ENCODE measurements around the gene CFAP251. TPM values are rescaled to one million over a fixed set of nuclear protein-coding genes. Genes with fewer than 3 reads are reported as not detected.

Gene CFAP251
- total RNA-seq, 1 donor from 2014 or later, result 2.6 TPM

GRCh38 chr12:121996050-121996944 is 77.9 kb downstream of the CFAP251 start:
- Histone ChIP-seq H3K27ac (ENCODE audit: low read depth, low read length) (no peak overlapping the region), H3K9ac (ENCODE audit: low read depth in 1 of 3, low read length in 3 of 3) (no peak overlapping the region), H3K4me1 (ENCODE audit: control insufficient read depth in 3 of 3, insufficient read depth in 3 of 3, low read length in 3 of 3) (no peaks in the 10 kb centered on the region)

GRCh38 chr12:121996945-121997612 is 78.7 kb downstream of the CFAP251 start:
- Histone ChIP-seq H3K9ac (ENCODE audit: low read depth in 1 of 3, low read length in 3 of 3) (no peak overlapping the region), H3K27ac (ENCODE audit: low read depth, low read length) (no peak overlapping the region), H3K4me3 (ENCODE audit: low read length in 3 of 3) (no peak overlapping the region), H3K9me3 (ENCODE audit: control insufficient read depth in 3 of 3, low read length in 3 of 3) (no peaks in the 10 kb centered on the region), H3K4me1 (ENCODE audit: control insufficient read depth in 3 of 3, insufficient read depth in 3 of 3, low read length in 3 of 3) (no peaks in the 10 kb centered on the region), H3K27me3 (ENCODE audit: control insufficient read depth in 3 of 3, insufficient read depth in 3 of 3, low read length in 3 of 3) (peaks cover 0 to 2% (median 0%) of the 10 kb centered on the region in 3 donors), H3K36me3 (ENCODE audit: control insufficient read depth in 3 of 3, insufficient read depth in 3 of 3, low read length in 3 of 3) (no peaks in the 10 kb centered on the region)

More at GRCh38 chr12:121996050-121996944, 77.9 kb downstream of the CFAP251 start:
- Histone ChIP-seq H3K36me3 (ENCODE audit: control insufficient read depth in 3 of 3, insufficient read depth in 3 of 3, low read length in 3 of 3) (no peaks in the 10 kb centered on the region), H3K27me3 (ENCODE audit: control insufficient read depth in 3 of 3, insufficient read depth in 3 of 3, low read length in 3 of 3) (peaks cover 0 to 2% (median 0%) of the 10 kb centered on the region in 3 donors), H3K9me3 (ENCODE audit: control insufficient read depth in 3 of 3, low read length in 3 of 3) (no peaks in the 10 kb centered on the region), H3K4me3 (ENCODE audit: low read length in 3 of 3) (no peak overlapping the region)

DNA sequence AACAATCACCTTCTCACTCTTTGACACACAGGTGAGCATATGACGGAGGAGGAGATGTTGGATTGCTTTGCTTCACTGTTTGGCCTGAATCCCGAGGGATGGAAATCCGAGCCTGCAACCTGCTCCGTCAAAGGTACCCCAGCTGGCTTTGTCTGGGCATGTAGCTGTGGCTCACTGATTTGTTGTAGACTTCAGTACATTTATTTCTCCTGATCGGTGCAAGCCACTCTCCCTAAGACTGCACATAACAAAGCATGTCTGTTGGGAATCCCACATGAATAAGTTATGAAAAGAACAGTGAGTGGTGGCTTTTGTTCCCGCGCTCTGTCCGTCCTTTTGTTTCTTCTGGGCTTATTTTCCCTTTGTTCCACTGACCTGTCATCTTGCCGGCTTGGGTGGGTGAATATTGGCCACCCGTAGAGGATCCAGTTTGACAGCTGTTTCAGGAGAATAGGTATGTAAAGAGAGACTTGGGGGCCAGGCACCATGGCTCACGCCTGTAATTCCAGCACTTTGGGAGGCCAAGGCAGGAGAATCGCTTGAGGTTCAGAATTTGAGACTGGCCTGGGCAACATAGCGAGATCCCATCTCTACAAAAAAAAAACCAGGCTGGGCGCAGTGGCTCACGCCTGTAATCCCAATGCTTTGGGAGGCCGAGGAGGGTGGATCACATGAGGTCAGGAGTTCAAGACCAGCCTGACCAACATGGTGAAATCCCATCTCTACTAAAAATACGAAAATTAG is 83.2 kb downstream of the CFAP251 start:
- H3K27me3 ChIP-seq (ENCODE audit: control insufficient read depth in 3 of 3, insufficient read depth in 3 of 3, low read length in 3 of 3), result peaks cover 0 to 2% (median 0%) of the 10 kb centered on the region in 3 donors
- no peaks in the 10 kb centered on the region for H3K36me3 ChIP-seq (ENCODE audit: control insufficient read depth in 3 of 3, insufficient read depth in 3 of 3, low read length in 3 of 3)
- no peak overlapping the region for H3K4me3 ChIP-seq (ENCODE audit: low read length in 3 of 3)
- H3K9me3 ChIP-seq (ENCODE audit: control insufficient read depth in 3 of 3, low read length in 3 of 3), result no peaks in the 10 kb centered on the region
- no peak overlapping the region for H3K27ac ChIP-seq (ENCODE audit: low read depth, low read length)
- H3K4me1 ChIP-seq (ENCODE audit: control insufficient read depth in 3 of 3, insufficient read depth in 3 of 3, low read length in 3 of 3), result peaks cover 3 to 16% (median 15%) of the 10 kb centered on the region in 3 donors
- no peak overlapping the region for H3K9ac ChIP-seq (ENCODE audit: low read depth in 1 of 3, low read length in 3 of 3)

DNA sequence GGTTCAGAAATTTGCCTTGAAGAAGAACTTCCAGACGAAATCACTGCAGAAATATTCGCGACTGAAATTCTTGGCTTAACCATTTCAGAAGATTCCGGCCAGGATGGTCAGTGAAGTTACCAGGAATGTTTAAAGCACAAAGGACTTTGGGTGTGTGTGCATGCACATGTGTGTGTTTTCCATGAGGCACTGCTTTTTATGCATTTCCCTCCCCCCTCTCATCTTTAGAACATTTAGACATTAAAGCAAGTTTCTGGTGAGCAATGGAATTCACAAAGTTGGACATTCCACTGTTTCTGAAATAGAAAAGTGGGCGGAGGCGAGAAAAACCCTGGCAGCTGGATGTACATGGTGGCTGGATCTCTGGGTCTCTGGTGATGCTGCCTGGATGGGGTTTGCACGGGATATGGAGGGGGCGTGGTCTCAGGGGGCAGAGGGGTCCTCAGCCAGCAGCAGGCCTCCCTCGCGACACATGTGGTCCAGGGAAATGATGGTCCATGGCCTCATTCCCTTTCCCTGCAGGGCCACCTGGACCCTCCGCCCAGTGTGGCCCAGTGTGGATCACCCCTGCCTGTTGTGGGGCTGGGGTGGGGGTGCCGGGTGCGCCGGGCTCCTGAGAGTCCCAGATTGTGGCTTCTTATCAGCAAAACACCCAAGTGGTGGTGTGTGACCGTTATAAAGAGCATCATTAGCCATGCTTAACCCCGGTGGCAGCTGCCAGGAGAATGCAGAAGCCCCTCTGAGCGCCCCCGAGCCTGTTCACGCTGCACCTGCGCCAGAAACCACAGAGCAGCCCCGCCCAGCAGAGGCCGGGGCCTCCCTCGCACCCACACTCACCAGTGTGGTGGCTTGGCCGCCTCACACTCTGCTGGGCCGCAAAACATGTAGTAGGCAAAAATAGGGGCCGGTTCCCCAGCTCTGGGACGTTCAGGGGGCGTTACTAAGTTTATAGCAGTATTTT is 85.5 kb downstream of the CFAP251 start:
- Histone ChIP-seq H3K4me1 (ENCODE audit: control insufficient read depth in 3 of 3, insufficient read depth in 3 of 3, low read length in 3 of 3) (peaks cover 5 to 24% (median 17%) of the 10 kb centered on the region in 3 donors), H3K4me3 (ENCODE audit: low read length in 3 of 3) (peak overlapping the region in 1 of 3 donors; percentile 14), H3K27me3 (ENCODE audit: control insufficient read depth in 3 of 3, insufficient read depth in 3 of 3, low read length in 3 of 3) (no peaks in the 10 kb centered on the region), H3K9ac (ENCODE audit: low read depth in 1 of 3, low read length in 3 of 3) (peak overlapping the region in 1 of 3 donors; percentile 40), H3K36me3 (ENCODE audit: control insufficient read depth in 3 of 3, insufficient read depth in 3 of 3, low read length in 3 of 3) (no peaks in the 10 kb centered on the region), H3K27ac (ENCODE audit: low read depth, low read length) (no peak overlapping the region), H3K9me3 (ENCODE audit: control insufficient read depth in 3 of 3, low read length in 3 of 3) (no peaks in the 10 kb centered on the region)

DNA sequence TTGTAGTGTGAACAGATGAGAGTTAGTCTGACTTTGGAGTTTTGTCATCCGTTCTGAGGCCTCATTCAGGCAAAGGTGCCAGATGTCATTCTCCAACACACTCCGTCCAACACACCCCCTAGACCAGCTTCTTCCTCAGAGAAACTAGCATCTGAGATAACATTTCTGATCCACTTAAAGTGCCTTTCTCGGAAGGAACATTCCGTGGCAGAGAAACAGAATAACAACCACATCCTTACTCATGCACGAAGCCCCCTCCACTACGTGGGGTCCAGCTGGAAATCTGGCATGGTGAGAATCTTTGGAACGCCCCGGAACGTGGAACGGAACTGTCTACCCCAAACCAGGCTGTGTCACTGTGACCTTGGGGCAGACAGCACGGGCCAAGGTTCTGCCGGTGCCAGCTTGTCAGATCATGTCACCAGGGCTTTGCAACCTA is 86.3 kb downstream of the CFAP251 start:
- H3K36me3 ChIP-seq (ENCODE audit: control insufficient read depth in 3 of 3, insufficient read depth in 3 of 3, low read length in 3 of 3), result no peaks in the 10 kb centered on the region
- peak overlapping the region in 1 of 3 donors; percentile 14 for H3K4me3 ChIP-seq (ENCODE audit: low read length in 3 of 3)
- no peak overlapping the region for H3K27ac ChIP-seq (ENCODE audit: low read depth, low read length)
- no peaks in the 10 kb centered on the region for H3K27me3 ChIP-seq (ENCODE audit: control insufficient read depth in 3 of 3, insufficient read depth in 3 of 3, low read length in 3 of 3)
- H3K9ac ChIP-seq (ENCODE audit: low read depth in 1 of 3, low read length in 3 of 3), result peak overlapping the region in 1 of 3 donors; percentile 40
- no peaks in the 10 kb centered on the region for H3K9me3 ChIP-seq (ENCODE audit: control insufficient read depth in 3 of 3, low read length in 3 of 3)
- H3K4me1 ChIP-seq (ENCODE audit: control insufficient read depth in 3 of 3, insufficient read depth in 3 of 3, low read length in 3 of 3), result peaks cover 5 to 27% (median 19%) of the 10 kb centered on the region in 3 donors

- H3K4me3 ChIP-seq (ENCODE audit: low read length in 3 of 3), result no peak overlapping the region
- H3K27me3 ChIP-seq (ENCODE audit: control insufficient read depth in 3 of 3, insufficient read depth in 3 of 3, low read length in 3 of 3), result no peaks in the 10 kb centered on the region
- H3K9me3 ChIP-seq (ENCODE audit: control insufficient read depth in 3 of 3, low read length in 3 of 3), result no peaks in the 10 kb centered on the region
- H3K36me3 ChIP-seq (ENCODE audit: control insufficient read depth in 3 of 3, insufficient read depth in 3 of 3, low read length in 3 of 3), result no peaks in the 10 kb centered on the region
- peaks cover 5 to 27% (median 19%) of the 10 kb centered on the region in 3 donors for H3K4me1 ChIP-seq (ENCODE audit: control insufficient read depth in 3 of 3, insufficient read depth in 3 of 3, low read length in 3 of 3)
- H3K9ac ChIP-seq (ENCODE audit: low read depth in 1 of 3, low read length in 3 of 3), result no peak overlapping the region
- H3K27ac ChIP-seq (ENCODE audit: low read depth, low read length), result no peak overlapping the region
These were observed 86.9 kb downstream of the CFAP251 start for GRCh38 chr12:122005252-122005776.

GRCh38 chr12:122006186-122006926 is 88.0 kb downstream of the CFAP251 start:
- no peaks in the 10 kb centered on the region for H3K27me3 ChIP-seq (ENCODE audit: control insufficient read depth in 3 of 3, insufficient read depth in 3 of 3, low read length in 3 of 3)
- no peak overlapping the region for H3K27ac ChIP-seq (ENCODE audit: low read depth, low read length)
- peaks cover 5 to 27% (median 19%) of the 10 kb centered on the region in 3 donors for H3K4me1 ChIP-seq (ENCODE audit: control insufficient read depth in 3 of 3, insufficient read depth in 3 of 3, low read length in 3 of 3)
- no peaks in the 10 kb centered on the region for H3K36me3 ChIP-seq (ENCODE audit: control insufficient read depth in 3 of 3, insufficient read depth in 3 of 3, low read length in 3 of 3)
- peak overlapping the region in 1 of 3 donors; percentile 14 for H3K9ac ChIP-seq (ENCODE audit: low read depth in 1 of 3, low read length in 3 of 3)
- H3K9me3 ChIP-seq (ENCODE audit: control insufficient read depth in 3 of 3, low read length in 3 of 3), result no peaks in the 10 kb centered on the region
- H3K4me3 ChIP-seq (ENCODE audit: low read length in 3 of 3), result no peak overlapping the region

- Histone ChIP-seq H3K9ac (ENCODE audit: low read depth in 1 of 3, low read length in 3 of 3) (no peak overlapping the region), H3K4me3 (ENCODE audit: low read length in 3 of 3) (no peak overlapping the region)
These were observed 91.3 kb downstream of the CFAP251 start for GRCh38 chr12:122009741-122010140.

More at GRCh38 chr12:122009741-122010140, 91.3 kb downstream of the CFAP251 start:
- H3K27me3 ChIP-seq (ENCODE audit: control insufficient read depth in 3 of 3, insufficient read depth in 3 of 3, low read length in 3 of 3), result no peaks in the 10 kb centered on the region
- H3K36me3 ChIP-seq (ENCODE audit: control insufficient read depth in 3 of 3, insufficient read depth in 3 of 3, low read length in 3 of 3), result no peaks in the 10 kb centered on the region
- H3K9me3 ChIP-seq (ENCODE audit: control insufficient read depth in 3 of 3, low read length in 3 of 3), result no peaks in the 10 kb centered on the region
- peaks cover 5 to 19% (median 13%) of the 10 kb centered on the region in 3 donors for H3K4me1 ChIP-seq (ENCODE audit: control insufficient read depth in 3 of 3, insufficient read depth in 3 of 3, low read length in 3 of 3)
- no peak overlapping the region for H3K27ac ChIP-seq (ENCODE audit: low read depth, low read length)
